GM23338 (cell line): Measurements from ENCODE around the gene STKLD1. TPM values are rescaled to one million over a fixed set of nuclear protein-coding genes. Genes with fewer than 3 reads are reported as not detected.

Experiments
- ATAC-seq: fragments of 200-7000 bp; cut with Tn5 transposase; 3 replicates; pipeline ENCODE4 v1.9.1; 2020
- DNase-seq: peaks from one replicate; pipeline ENCODE4 v3.0.0-alpha.2; 2015; ENCODE audit warnings: low spot score
- H2AFZ ChIP-seq: fragments of 200-600 bp; sonication (generic); 2 replicates; pipeline ENCODE4 v1.8.0; 2016; ENCODE audit warnings: antibody characterized with exemption, mild to moderate bottlenecking, moderate library complexity
- H3F3A ChIP-seq: fragments of 200-600 bp; sonication (generic); replicated peaks from 2 replicates; pipeline ENCODE4 v1.8.0; 2017; ENCODE audit warnings: antibody characterized with exemption, mixed run types, low read depth
- H3K27ac ChIP-seq: fragments of 200-600 bp; sonication (generic); 2 replicates; pipeline ENCODE4 v1.6.1; 2016; ENCODE audit warnings: low read depth
- H3K27me3 ChIP-seq: fragments of 200-600 bp; sonication (generic); 2 replicates; pipeline ENCODE4 v1.8.0; 2016; ENCODE audit warnings: mild to moderate bottlenecking, mixed run types, moderate library complexity; ENCODE audit not compliant: insufficient read depth
- H3K36me3 ChIP-seq: fragments of 200-600 bp; sonication (generic); 2 replicates; pipeline ENCODE4 v1.8.0; 2016; ENCODE audit warnings: mild to moderate bottlenecking; ENCODE audit not compliant: insufficient read depth
- H3K4me1 ChIP-seq: fragments of 200-600 bp; sonication (generic); 2 replicates; pipeline ENCODE4 v1.8.0; 2016; ENCODE audit warnings: mild to moderate bottlenecking, moderate library complexity; ENCODE audit not compliant: insufficient read depth
- H3K4me2 ChIP-seq: fragments of 200-600 bp; sonication (generic); 2 replicates; pipeline ENCODE4 v1.7.1; 2017; ENCODE audit warnings: mixed run types
- H3K4me3 ChIP-seq: fragments of 200-600 bp; sonication (generic); 2 replicates; pipeline ENCODE4 v1.6.1; 2016; ENCODE audit warnings: mixed run types
- H3K79me2 ChIP-seq: fragments of 200-600 bp; sonication (generic); replicated peaks from 2 replicates; pipeline ENCODE4 v1.8.0; 2017; ENCODE audit warnings: mild to moderate bottlenecking; ENCODE audit not compliant: insufficient read depth
- H3K9me2 ChIP-seq: fragments of 200-600 bp; sonication (generic); 2 replicates; pipeline ENCODE4 v1.8.0; 2017; ENCODE audit not compliant: insufficient read depth
- H4K20me1 ChIP-seq: fragments of 200-600 bp; sonication (generic); replicated peaks from 2 replicates; pipeline ENCODE4 v1.8.0; 2017; ENCODE audit warnings: mild to moderate bottlenecking; ENCODE audit not compliant: insufficient read depth
- H3K27ac Mint-ChIP-seq: 2 replicates; pipeline ENCODE4 v1.8.0; 2020; ENCODE audit warnings: inconsistent platforms, mild to moderate bottlenecking, moderate library complexity, mixed read lengths
- H3K27me3 Mint-ChIP-seq: 3 replicates; pipeline ENCODE4 v1.8.0; 2022; ENCODE audit warnings: low read depth, mild to moderate bottlenecking, moderate library complexity, mixed read lengths, inconsistent platforms; ENCODE audit not compliant: insufficient read depth, poor library complexity
- H3K36me3 Mint-ChIP-seq: 3 replicates; pipeline ENCODE4 v1.8.0; 2021; ENCODE audit warnings: low read depth, mild to moderate bottlenecking, inconsistent platforms, moderate library complexity, mixed read lengths
- H3K4me1 Mint-ChIP-seq: 3 replicates; pipeline ENCODE4 v1.8.0; 2020; ENCODE audit warnings: mild to moderate bottlenecking, inconsistent platforms, mixed read lengths
- H3K4me3 Mint-ChIP-seq: 3 replicates; pipeline ENCODE4 v1.8.0; 2021; ENCODE audit warnings: moderate library complexity, mild to moderate bottlenecking, inconsistent platforms, mixed read lengths
- H3K9me3 Mint-ChIP-seq: 3 replicates; pipeline ENCODE4 v1.8.0; 2020; ENCODE audit warnings: moderate library complexity, mild to moderate bottlenecking, inconsistent platforms, mixed read lengths
- CREB1 ChIP-seq: fragments of 250-450 bp; sonication (Bioruptor Pico); IDR thresholded peaks from 2 replicates; pipeline ENCODE4 v1.5.0; 2020; ENCODE audit warnings: low read depth, mild to moderate bottlenecking, moderate library complexity
- EZH2 ChIP-seq: fragments of 200-600 bp; sonication (generic); IDR thresholded peaks from one replicate; pipeline ENCODE4 v1.8.0; 2017; ENCODE audit warnings: antibody characterized with exemption, mild to moderate bottlenecking, low read depth; ENCODE audit not compliant: unreplicated experiment
- EZH2phosphoT487 ChIP-seq: fragments of 200-600 bp; sonication (generic); IDR thresholded peaks from one replicate; pipeline ENCODE4 v1.8.1; 2018; ENCODE audit warnings: antibody characterized with exemption; ENCODE audit not compliant: unreplicated experiment
- polyA plus RNA-seq: library from polyadenylated mRNA; unstranded; fragments of >200 nt; fragmentation: Nextera tagmentation; extraction: Ambion mirVana; gene quantifications from 2 replicates; pipeline ENCODE4 v1.2.1, GENCODE V29; 2016
- total RNA-seq: library from RNA; depleted of rRNA; stranded (reverse); fragments of >200 nt; shearing (Covaris generic); gene quantifications from 2 replicates; pipeline ENCODE4 v1.2.3, GENCODE V29; 2014
- TF ChIP-seq, protein P1 (sequence below), 2 experiments: fragments of 200-600 bp in 1 of 2; sonication (generic) in 1 of 2; conservative IDR thresholded peaks; 2 replicates each; pipeline versions ENCODE4 v1.5.1 to v1.6.1; 2016 to 2017; ENCODE audit warnings: antibody characterized with exemption in 2 of 2, low read depth in 2 of 2, mild to moderate bottlenecking in 2 of 2, moderate library complexity in 1 of 2
- TF ChIP-seq, protein P2 (sequence below): fragments of 250-450 bp; sonication (Bioruptor Pico); IDR thresholded peaks from 2 replicates; pipeline ENCODE4 v1.5.0; 2020; ENCODE audit warnings: mild to moderate bottlenecking, moderate library complexity

Gene STKLD1
- total and polyA plus RNA-seq, 2 experiments from 2014 or later = 0.57 TPM; not detected in 1

DNA sequence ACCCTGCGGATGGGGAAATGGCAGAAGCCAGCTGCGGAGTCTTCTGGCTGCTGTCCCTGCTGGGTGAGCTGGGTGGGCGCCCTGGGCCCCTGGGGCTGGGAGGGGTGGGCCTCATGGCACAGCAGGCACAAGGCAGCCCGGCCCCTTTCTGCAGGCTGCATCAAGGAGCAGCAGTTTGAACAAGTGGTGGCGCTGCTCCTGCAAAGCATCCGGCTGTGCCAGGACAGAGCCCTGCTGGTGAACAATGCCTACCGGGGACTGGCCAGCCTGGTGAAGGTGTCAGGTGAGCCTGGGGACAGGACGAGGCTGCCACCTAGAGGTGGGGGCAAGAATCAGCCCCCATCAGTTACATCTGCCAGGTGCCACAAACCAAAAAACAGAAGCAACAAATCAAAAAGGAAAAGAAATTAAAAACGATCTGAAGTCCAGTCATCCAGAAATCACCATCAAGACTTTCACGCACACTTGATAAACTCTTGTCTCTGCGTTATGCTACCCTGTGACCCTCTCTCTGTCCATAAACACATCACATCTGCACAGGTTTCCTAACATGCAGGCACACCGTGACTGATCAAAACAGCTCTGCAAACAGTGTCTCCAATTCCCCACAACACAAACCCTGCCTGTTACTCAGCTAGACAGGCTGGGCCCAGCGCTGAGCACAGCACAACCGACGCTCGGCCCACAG lies 27.7 kb downstream of the STKLD1 start:
- H3K4me3 Mint-ChIP-seq = no peak overlapping the region; the same call in 2 of the 3 replicates

More for the DNA sequence above, 27.7 kb downstream of the STKLD1 start:
- ATAC-seq (peak; percentile 76), DNase-seq (peak; percentile 82)
- Histone ChIP-seq H3K9me2 (no peaks in the 10 kb centered on the region), H3K27me3 (no peaks in the 10 kb centered on the region), H2AFZ (no peak overlapping the region), H3K4me3 (no peak overlapping the region), H3K36me3 (peaks cover 6% of the 10 kb centered on the region; the same call in 1 of the 2 replicates), H3K4me1 (no peaks in the 10 kb centered on the region), H4K20me1 (no peaks in the 10 kb centered on the region; the same call in 1 of the 2 replicates), H3K4me2 (no peak overlapping the region), H3K27ac (no peak overlapping the region), H3K79me2 (no peaks in the 10 kb centered on the region), H3F3A (0 out of 2 replicates have a peak, but pooled peaks cover 10% of the 10 kb centered on the region)
- Mint-ChIP-seq H3K27ac (no peak overlapping the region), H3K27me3 (peaks cover 23% of the 10 kb centered on the region), H3K4me1 (peaks cover 3% of the 10 kb centered on the region; the same call in 2 of the 3 replicates), H3K9me3 (no peaks in the 10 kb centered on the region; the same call in 2 of the 3 replicates), H3K36me3 (peaks cover 32% of the 10 kb centered on the region)
- TF ChIP-seq, protein P1, sequence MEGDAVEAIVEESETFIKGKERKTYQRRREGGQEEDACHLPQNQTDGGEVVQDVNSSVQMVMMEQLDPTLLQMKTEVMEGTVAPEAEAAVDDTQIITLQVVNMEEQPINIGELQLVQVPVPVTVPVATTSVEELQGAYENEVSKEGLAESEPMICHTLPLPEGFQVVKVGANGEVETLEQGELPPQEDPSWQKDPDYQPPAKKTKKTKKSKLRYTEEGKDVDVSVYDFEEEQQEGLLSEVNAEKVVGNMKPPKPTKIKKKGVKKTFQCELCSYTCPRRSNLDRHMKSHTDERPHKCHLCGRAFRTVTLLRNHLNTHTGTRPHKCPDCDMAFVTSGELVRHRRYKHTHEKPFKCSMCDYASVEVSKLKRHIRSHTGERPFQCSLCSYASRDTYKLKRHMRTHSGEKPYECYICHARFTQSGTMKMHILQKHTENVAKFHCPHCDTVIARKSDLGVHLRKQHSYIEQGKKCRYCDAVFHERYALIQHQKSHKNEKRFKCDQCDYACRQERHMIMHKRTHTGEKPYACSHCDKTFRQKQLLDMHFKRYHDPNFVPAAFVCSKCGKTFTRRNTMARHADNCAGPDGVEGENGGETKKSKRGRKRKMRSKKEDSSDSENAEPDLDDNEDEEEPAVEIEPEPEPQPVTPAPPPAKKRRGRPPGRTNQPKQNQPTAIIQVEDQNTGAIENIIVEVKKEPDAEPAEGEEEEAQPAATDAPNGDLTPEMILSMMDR (conservative IDR thresholded peaks at IDR 0.05; ENCODE audit: low read depth in 2 of 2) = peak; percentile 67 to 83
- TF ChIP-seq, protein P2, sequence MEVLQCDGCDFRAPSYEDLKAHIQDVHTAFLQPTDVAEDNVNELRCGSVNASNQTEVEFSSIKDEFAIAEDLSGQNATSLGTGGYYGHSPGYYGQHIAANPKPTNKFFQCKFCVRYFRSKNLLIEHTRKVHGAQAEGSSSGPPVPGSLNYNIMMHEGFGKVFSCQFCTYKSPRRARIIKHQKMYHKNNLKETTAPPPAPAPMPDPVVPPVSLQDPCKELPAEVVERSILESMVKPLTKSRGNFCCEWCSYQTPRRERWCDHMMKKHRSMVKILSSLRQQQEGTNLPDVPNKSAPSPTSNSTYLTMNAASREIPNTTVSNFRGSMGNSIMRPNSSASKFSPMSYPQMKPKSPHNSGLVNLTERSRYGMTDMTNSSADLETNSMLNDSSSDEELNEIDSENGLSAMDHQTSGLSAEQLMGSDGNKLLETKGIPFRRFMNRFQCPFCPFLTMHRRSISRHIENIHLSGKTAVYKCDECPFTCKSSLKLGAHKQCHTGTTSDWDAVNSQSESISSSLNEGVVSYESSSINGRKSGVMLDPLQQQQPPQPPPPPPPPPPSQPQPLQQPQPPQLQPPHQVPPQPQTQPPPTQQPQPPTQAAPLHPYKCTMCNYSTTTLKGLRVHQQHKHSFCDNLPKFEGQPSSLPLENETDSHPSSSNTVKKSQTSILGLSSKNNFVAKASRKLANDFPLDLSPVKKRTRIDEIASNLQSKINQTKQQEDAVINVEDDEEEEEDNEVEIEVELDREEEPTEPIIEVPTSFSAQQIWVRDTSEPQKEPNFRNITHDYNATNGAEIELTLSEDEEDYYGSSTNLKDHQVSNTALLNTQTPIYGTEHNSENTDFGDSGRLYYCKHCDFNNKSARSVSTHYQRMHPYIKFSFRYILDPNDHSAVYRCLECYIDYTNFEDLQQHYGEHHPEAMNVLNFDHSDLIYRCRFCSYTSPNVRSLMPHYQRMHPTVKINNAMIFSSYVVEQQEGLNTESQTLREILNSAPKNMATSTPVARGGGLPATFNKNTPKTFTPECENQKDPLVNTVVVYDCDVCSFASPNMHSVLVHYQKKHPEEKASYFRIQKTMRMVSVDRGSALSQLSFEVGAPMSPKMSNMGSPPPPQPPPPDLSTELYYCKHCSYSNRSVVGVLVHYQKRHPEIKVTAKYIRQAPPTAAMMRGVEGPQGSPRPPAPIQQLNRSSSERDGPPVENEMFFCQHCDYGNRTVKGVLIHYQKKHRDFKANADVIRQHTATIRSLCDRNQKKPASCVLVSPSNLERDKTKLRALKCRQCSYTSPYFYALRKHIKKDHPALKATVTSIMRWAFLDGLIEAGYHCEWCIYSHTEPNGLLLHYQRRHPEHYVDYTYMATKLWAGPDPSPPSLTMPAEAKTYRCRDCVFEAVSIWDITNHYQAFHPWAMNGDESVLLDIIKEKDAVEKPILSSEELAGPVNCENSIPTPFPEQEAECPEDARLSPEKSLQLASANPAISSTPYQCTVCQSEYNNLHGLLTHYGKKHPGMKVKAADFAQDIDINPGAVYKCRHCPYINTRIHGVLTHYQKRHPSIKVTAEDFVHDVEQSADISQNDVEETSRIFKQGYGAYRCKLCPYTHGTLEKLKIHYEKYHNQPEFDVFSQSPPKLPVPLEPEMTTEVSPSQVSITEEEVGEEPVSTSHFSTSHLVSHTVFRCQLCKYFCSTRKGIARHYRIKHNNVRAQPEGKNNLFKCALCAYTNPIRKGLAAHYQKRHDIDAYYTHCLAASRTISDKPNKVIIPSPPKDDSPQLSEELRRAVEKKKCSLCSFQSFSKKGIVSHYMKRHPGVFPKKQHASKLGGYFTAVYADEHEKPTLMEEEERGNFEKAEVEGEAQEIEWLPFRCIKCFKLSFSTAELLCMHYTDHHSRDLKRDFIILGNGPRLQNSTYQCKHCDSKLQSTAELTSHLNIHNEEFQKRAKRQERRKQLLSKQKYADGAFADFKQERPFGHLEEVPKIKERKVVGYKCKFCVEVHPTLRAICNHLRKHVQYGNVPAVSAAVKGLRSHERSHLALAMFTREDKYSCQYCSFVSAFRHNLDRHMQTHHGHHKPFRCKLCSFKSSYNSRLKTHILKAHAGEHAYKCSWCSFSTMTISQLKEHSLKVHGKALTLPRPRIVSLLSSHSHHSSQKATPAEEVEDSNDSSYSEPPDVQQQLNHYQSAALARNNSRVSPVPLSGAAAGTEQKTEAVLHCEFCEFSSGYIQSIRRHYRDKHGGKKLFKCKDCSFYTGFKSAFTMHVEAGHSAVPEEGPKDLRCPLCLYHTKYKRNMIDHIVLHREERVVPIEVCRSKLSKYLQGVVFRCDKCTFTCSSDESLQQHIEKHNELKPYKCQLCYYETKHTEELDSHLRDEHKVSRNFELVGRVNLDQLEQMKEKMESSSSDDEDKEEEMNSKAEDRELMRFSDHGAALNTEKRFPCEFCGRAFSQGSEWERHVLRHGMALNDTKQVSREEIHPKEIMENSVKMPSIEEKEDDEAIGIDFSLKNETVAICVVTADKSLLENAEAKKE = no peak
- TF ChIP-seq CREB1 (peak; percentile 46), EZH2 (no peak), EZH2phosphoT487 (no peak)
